ENCODE measurements around the gene COL25A1.
"Not testable (repeated sequence)": the region's sequence is repeated elsewhere in the genome, so short reads cannot be mapped to it uniquely, and the experiment has no call there.

COL25A1 gene

GRCh38 chr4:108884596-108884995, 417.9 kb downstream of the COL25A1 start:
- DNase-seq = no peak
- in situ Hi-C loops (cut with HindIII; ENCODE audit: low pct_ligation_motif_present, low pct_unique_long_range_greater_than_20kb, low sequenced_read_pairs) = no loop called here

- DNase-seq = no peak
- in situ Hi-C loops (cut with HindIII; ENCODE audit: low pct_ligation_motif_present, low pct_unique_long_range_greater_than_20kb, low sequenced_read_pairs) = no loop called here
Measured at GRCh38 chr4:108881986-108882385, 420.5 kb downstream of the COL25A1 start.

- in situ Hi-C loops (cut with HindIII; ENCODE audit: low pct_ligation_motif_present, low pct_unique_long_range_greater_than_20kb, low sequenced_read_pairs) = no loop called here
- DNase-seq = no peak
Measured at GRCh38 chr4:108881190-108881589, 421.3 kb downstream of the COL25A1 start.

GRCh38 chr4:108878806-108879205, 423.7 kb downstream of the COL25A1 start:
- no peak for DNase-seq
- in situ Hi-C loops (cut with HindIII; ENCODE audit: low pct_ligation_motif_present, low pct_unique_long_range_greater_than_20kb, low sequenced_read_pairs) = no loop called here

- DNase-seq = no peak
- in situ Hi-C loops (cut with HindIII; ENCODE audit: low pct_ligation_motif_present, low pct_unique_long_range_greater_than_20kb, low sequenced_read_pairs) = no loop called here
Measured at GRCh38 chr4:108877821-108878220, 424.6 kb downstream of the COL25A1 start.

GRCh38 chr4:108874806-108875205, 427.7 kb downstream of the COL25A1 start:
- in situ Hi-C loops (cut with HindIII; ENCODE audit: low pct_ligation_motif_present, low pct_unique_long_range_greater_than_20kb, low sequenced_read_pairs) = no loop called here
- DNase-seq = no peak

GRCh38 chr4:108869970-108870369, 432.5 kb downstream of the COL25A1 start:
- DNase-seq; in situ Hi-C loops (cut with HindIII; ENCODE audit: low pct_ligation_motif_present, low pct_unique_long_range_greater_than_20kb, low sequenced_read_pairs): not testable (repeated sequence)

GRCh38 chr4:108868606-108869227, 433.7 kb downstream of the COL25A1 start:
- in situ Hi-C loops (cut with HindIII; ENCODE audit: low pct_ligation_motif_present, low pct_unique_long_range_greater_than_20kb, low sequenced_read_pairs) = no loop called here

GRCh38 chr4:108867476-108867875, 435.0 kb downstream of the COL25A1 start:
- in situ Hi-C loops (cut with HindIII; ENCODE audit: low pct_ligation_motif_present, low pct_unique_long_range_greater_than_20kb, low sequenced_read_pairs) = no loop called here
- no peak for DNase-seq

More at GRCh38 chr4:108868606-108869227, 433.7 kb downstream of the COL25A1 start:
- DNase-seq = no peak

GRCh38 chr4:108861334-108861733, 441.1 kb downstream of the COL25A1 start:
- DNase-seq = peak; percentile 3
- in situ Hi-C loops (cut with HindIII; ENCODE audit: low pct_ligation_motif_present, low pct_unique_long_range_greater_than_20kb, low sequenced_read_pairs) = no loop called here

GRCh38 chr4:108854786-108855185, 447.7 kb downstream of the COL25A1 start:
- in situ Hi-C loops (cut with HindIII; ENCODE audit: low pct_ligation_motif_present, low pct_unique_long_range_greater_than_20kb, low sequenced_read_pairs) = no loop called here
- DNase-seq = no peak

- no peak for DNase-seq
- in situ Hi-C loops (cut with HindIII; ENCODE audit: low pct_ligation_motif_present, low pct_unique_long_range_greater_than_20kb, low sequenced_read_pairs) = no loop called here
Measured at GRCh38 chr4:108852691-108853090, 449.8 kb downstream of the COL25A1 start.

GRCh38 chr4:108851366-108851765, 451.1 kb downstream of the COL25A1 start:
- no peak for DNase-seq
- in situ Hi-C loops (cut with HindIII; ENCODE audit: low pct_ligation_motif_present, low pct_unique_long_range_greater_than_20kb, low sequenced_read_pairs) = no loop called here

GRCh38 chr4:108850219-108850649, 452.2 kb downstream of the COL25A1 start:
- in situ Hi-C loops (cut with HindIII; ENCODE audit: low pct_ligation_motif_present, low pct_unique_long_range_greater_than_20kb, low sequenced_read_pairs) = no loop called here
- DNase-seq = no peak

GRCh38 chr4:108849611-108850168, 452.8 kb downstream of the COL25A1 start:
- in situ Hi-C loops (cut with HindIII; ENCODE audit: low pct_ligation_motif_present, low pct_unique_long_range_greater_than_20kb, low sequenced_read_pairs) = no loop called here
- DNase-seq = no peak

- no peak for DNase-seq
- in situ Hi-C loops (cut with HindIII; ENCODE audit: low pct_ligation_motif_present, low pct_unique_long_range_greater_than_20kb, low sequenced_read_pairs) = no loop called here
Measured at GRCh38 chr4:108846568-108846967, 455.9 kb downstream of the COL25A1 start.

- no peak for DNase-seq
- in situ Hi-C loops (cut with HindIII; ENCODE audit: low pct_ligation_motif_present, low pct_unique_long_range_greater_than_20kb, low sequenced_read_pairs) = no loop called here
Measured at GRCh38 chr4:108840426-108840975, 462.0 kb downstream of the COL25A1 start.

- in situ Hi-C loops (cut with HindIII; ENCODE audit: low pct_ligation_motif_present, low pct_unique_long_range_greater_than_20kb, low sequenced_read_pairs) = no loop called here
- DNase-seq = no peak
Measured at GRCh38 chr4:108839333-108839732, 463.1 kb downstream of the COL25A1 start.

GRCh38 chr4:108838451-108838850, 464.0 kb downstream of the COL25A1 start:
- in situ Hi-C loops (cut with HindIII; ENCODE audit: low pct_ligation_motif_present, low pct_unique_long_range_greater_than_20kb, low sequenced_read_pairs) = no loop called here
- no peak for DNase-seq

- in situ Hi-C loops (cut with HindIII; ENCODE audit: low pct_ligation_motif_present, low pct_unique_long_range_greater_than_20kb, low sequenced_read_pairs) = no loop called here
- peak; percentile 32 for DNase-seq
Measured at GRCh38 chr4:108834835-108835384, 467.5 kb downstream of the COL25A1 start.

Measured in ACHN (cell line).